SIG-M5 treated with dmso at 0.1 percent for 504 hours (cell line): Measurements from ENCODE around the gene JSRP1.

ENCODE experiments used
- DNase-seq: peaks from one replicate; lab custom pipeline; 2025; ENCODE audit not compliant: unreplicated experiment; lab: John Stamatoyannopoulos, UW

JSRP1 gene

GRCh38 chr19:2233601-2234280 lies 22.5 kb downstream of the JSRP1 start:
- no peak for DNase-seq

GRCh38 chr19:2232286-2233151 lies 23.7 kb downstream of the JSRP1 start:
- no peak for DNase-seq

- DNase-seq = peak; percentile 25
These were observed 24.5 kb downstream of the JSRP1 start for GRCh38 chr19:2231621-2232221.

GRCh38 chr19:2230807-2231533 lies 25.2 kb downstream of the JSRP1 start:
- DNase-seq = no peak

GRCh38 chr19:2230033-2230531 lies 26.1 kb downstream of the JSRP1 start:
- DNase-seq = no peak

- no peak for DNase-seq
These were observed 26.8 kb downstream of the JSRP1 start for GRCh38 chr19:2229103-2230032.

GRCh38 chr19:2228157-2229030 lies 27.8 kb downstream of the JSRP1 start:
- no peak for DNase-seq

GRCh38 chr19:2227415-2228156 lies 28.6 kb downstream of the JSRP1 start:
- no peak for DNase-seq

- no peak for DNase-seq
These were observed 29.3 kb downstream of the JSRP1 start for GRCh38 chr19:2226840-2227360.

- DNase-seq = no peak
These were observed 30.0 kb downstream of the JSRP1 start for GRCh38 chr19:2226051-2226839.

- DNase-seq = no peak
These were observed 30.7 kb downstream of the JSRP1 start for GRCh38 chr19:2225415-2226050.

GRCh38 chr19:2224754-2225349 lies 31.4 kb downstream of the JSRP1 start:
- DNase-seq = no peak

GRCh38 chr19:2223959-2224358 lies 32.3 kb downstream of the JSRP1 start:
- DNase-seq = no peak

GRCh38 chr19:2223391-2223790 lies 32.8 kb downstream of the JSRP1 start:
- DNase-seq = no peak

- DNase-seq = no peak
These were observed 34.3 kb downstream of the JSRP1 start for GRCh38 chr19:2221918-2222317.

- DNase-seq = no peak
These were observed 34.9 kb downstream of the JSRP1 start for GRCh38 chr19:2221250-2221831.
